HCT116 (cell line): ENCODE results near the gene ZNF777. TPM values are rescaled to one million over a fixed set of nuclear protein-coding genes. Genes with fewer than 3 reads are reported as not detected.

Source experiments
- ATAC-seq: fragments of 200-7000 bp; cut with Tn5 transposase; 2 replicates; pipeline ENCODE4 v1.9.1; 2020; ENCODE audit warnings: mild to moderate bottlenecking, moderate library complexity
- BruUV-seq: library from RNA; stranded (reverse); fragments of 400-500 nt; replicated peaks from 2 replicates; lab custom pipeline; 2021; lab: Mats Ljungman, UMichigan
- CTCF ChIA-PET: fragments of 300-600 bp; sonication (Branson Sonifier 250); formaldehyde crosslinking; loops from one replicate; lab custom pipeline; 2021; ENCODE audit warnings: antibody characterized with exemption; lab: Charles Lee
- POLR2A ChIA-PET: fragments of 300-600, 350-600 bp; sonication (Branson Sonifier 250); formaldehyde crosslinking; loops from one replicate; lab custom pipeline; 2021; ENCODE audit warnings: antibody characterized with exemption; lab: Charles Lee
- RAD21 ChIA-PET, 2 experiments: fragments of 300-600 bp; sonication (Branson Sonifier 250); formaldehyde crosslinking; loops; one replicate each; lab custom pipeline; 2023; ENCODE audit warnings: low total read pairs in 2 of 2; ENCODE audit not compliant: uncharacterized antibody in 2 of 2, unreplicated experiment in 2 of 2, low non-redundant PET in 1 of 2; lab: Charles Lee
- DNase-seq: peaks from one replicate; pipeline ENCODE4 v3.0.0-alpha.2; 2010; ENCODE audit warnings: low read depth, low spot score
- H2AFZ ChIP-seq: fragments of 200-600 bp; shearing (Covaris generic), sonication (generic); 2 replicates; pipeline ENCODE4 v1.6.1; 2017; ENCODE audit warnings: low read depth, mixed run types, mixed read lengths, antibody characterized with exemption, low read length; ENCODE audit not compliant: poor library complexity, severe bottlenecking
- H3K27ac ChIP-seq: 2 replicates; pipeline ENCODE4 v1.5.1; 2012; ENCODE audit warnings: low read depth, low read length
- H3K27me3 ChIP-seq: fragments of 200-600 bp; sonication (generic); 2 replicates; pipeline ENCODE4 v1.6.1; 2016; ENCODE audit warnings: mixed run types, low read length, mixed read lengths; ENCODE audit not compliant: insufficient read depth
- H3K36me3 ChIP-seq, 2 experiments: fragments of 200-500 bp in 1 of 2; fragments of 200-600 bp in 1 of 2; sonication (Bioruptor generic) in 1 of 2; sonication (generic) in 1 of 2; 2 replicates each; pipeline versions ENCODE4 v1.5.1 to v1.6.1; 2014 to 2016; ENCODE audit warnings: low read length in 2 of 2, inconsistent platforms in 1 of 2, mixed read lengths in 1 of 2, mixed run types in 1 of 2; ENCODE audit not compliant: insufficient read depth in 2 of 2, control insufficient read depth in 1 of 2
- H3K4me1 ChIP-seq, 2 experiments: fragments of 200-600 bp in 1 of 2; sonication (generic) in 1 of 2; 2 replicates each; pipeline versions ENCODE4 v1.5.1 to v1.6.1; 2012 to 2017; ENCODE audit warnings: low read length in 2 of 2, inconsistent platforms in 1 of 2, mild to moderate bottlenecking in 1 of 2, mixed read lengths in 1 of 2, mixed run types in 1 of 2, moderate library complexity in 1 of 2; ENCODE audit not compliant: insufficient read depth in 2 of 2, control insufficient read depth in 1 of 2
- H3K4me2 ChIP-seq: fragments of 200-600 bp; sonication (generic); 2 replicates; pipeline ENCODE4 v1.6.1; 2017; ENCODE audit warnings: mixed run types, low read length, mixed read lengths
- H3K4me3 ChIP-seq, 2 experiments: fragments of 200-600 bp in 1 of 2; sonication (generic) in 1 of 2; replicated peaks in 1 of 2; 2 replicates each; pipeline ENCODE4 v1.5.1; 2011 to 2016; ENCODE audit warnings: low read length in 2 of 2, control low read depth in 1 of 2, low read depth in 1 of 2, mild to moderate bottlenecking in 1 of 2, mixed read lengths in 1 of 2, mixed run types in 1 of 2
- H3K79me2 ChIP-seq: fragments of 200-600 bp; sonication (generic); 2 replicates; pipeline ENCODE4 v1.6.1; 2017; ENCODE audit warnings: mild to moderate bottlenecking, mixed run types, low read length, moderate library complexity, mixed read lengths; ENCODE audit not compliant: insufficient read depth
- H3K9ac ChIP-seq: fragments of 200-600 bp; sonication (generic); 2 replicates; pipeline ENCODE4 v1.6.1; 2016; ENCODE audit warnings: low read length, mixed read lengths
- H3K9me2 ChIP-seq: fragments of 200-600 bp; sonication (generic), shearing (Covaris generic); 2 replicates; pipeline ENCODE4 v1.6.1; 2017; ENCODE audit warnings: mixed run types, mild to moderate bottlenecking, moderate library complexity; ENCODE audit not compliant: insufficient read depth
- H3K9me3 ChIP-seq, 2 experiments: fragments of 200-500 bp in 1 of 2; fragments of 200-600 bp in 1 of 2; sonication (Bioruptor generic) in 1 of 2; sonication (generic) in 1 of 2; 2 replicates each; pipeline ENCODE4 v1.6.1; 2014 to 2017; ENCODE audit warnings: low read length in 2 of 2, mixed read lengths in 2 of 2, inconsistent platforms in 1 of 2, low read depth in 1 of 2, mild to moderate bottlenecking in 1 of 2, mixed run types in 1 of 2, moderate library complexity in 1 of 2; ENCODE audit not compliant: control insufficient read depth in 1 of 2, insufficient read depth in 1 of 2
- H4K20me1 ChIP-seq: fragments of 200-600 bp; sonication (generic), shearing (Covaris generic); 2 replicates; pipeline ENCODE4 v1.6.1; 2017; ENCODE audit warnings: mixed run types, mild to moderate bottlenecking, moderate library complexity; ENCODE audit not compliant: insufficient read depth
- CBX3 ChIP-seq: IDR thresholded peaks from 2 replicates; pipeline ENCODE4 v1.6.1; 2012; ENCODE audit warnings: low read depth
- CEBPB ChIP-seq: IDR thresholded peaks from 2 replicates; pipeline ENCODE4 v1.6.1; 2012; ENCODE audit warnings: low read depth
- CTCF ChIP-seq, 3 experiments: fragments of 200-600 bp in 1 of 3; sonication (generic) in 1 of 3; IDR thresholded peaks in 2 of 3; conservative IDR thresholded peaks in 1 of 3; 2 replicates each; pipeline ENCODE4 v1.5.1; 2012 to 2017; ENCODE audit warnings: low read depth in 2 of 3, low read length in 2 of 3, antibody characterized with exemption in 1 of 3, borderline replicate concordance in 1 of 3, control low read depth in 1 of 3, mild to moderate bottlenecking in 1 of 3, mixed read lengths in 1 of 3, mixed run types in 1 of 3, moderate library complexity in 1 of 3; ENCODE audit not compliant: insufficient read depth in 1 of 3
- EGR1 ChIP-seq: IDR thresholded peaks from 2 replicates; pipeline ENCODE4 v1.6.1; 2012; ENCODE audit warnings: low read depth
- ELF1 ChIP-seq: IDR thresholded peaks from 2 replicates; pipeline ENCODE4 v1.6.1; 2012; ENCODE audit warnings: low read depth, borderline replicate concordance
- EZH2 ChIP-seq: fragments of 200-600 bp; sonication (generic); IDR thresholded peaks from 2 replicates; pipeline ENCODE4 v1.6.1; 2017; ENCODE audit warnings: antibody characterized with exemption, mixed run types
- EZH2phosphoT487 ChIP-seq: fragments of 200-600 bp; IDR thresholded peaks from 2 replicates; pipeline ENCODE4 v1.6.1; 2018; ENCODE audit warnings: antibody characterized with exemption, borderline replicate concordance
- FOSL1 ChIP-seq: IDR thresholded peaks from 2 replicates; pipeline ENCODE4 v1.6.1; 2012; ENCODE audit warnings: low read depth
- POLR2A ChIP-seq: IDR thresholded peaks from 2 replicates; pipeline ENCODE4 v1.7.0; 2011; ENCODE audit warnings: borderline replicate concordance; ENCODE audit not compliant: insufficient read depth, insufficient read length; ENCODE audit errors: extremely low read depth
- RAD21 ChIP-seq: IDR thresholded peaks from 2 replicates; pipeline ENCODE4 v1.6.1; 2012; ENCODE audit warnings: low read depth, mild to moderate bottlenecking
- SIN3A ChIP-seq: IDR thresholded peaks from 2 replicates; pipeline ENCODE4 v1.6.1; 2012; ENCODE audit warnings: low read depth
- SP1 ChIP-seq: IDR thresholded peaks from 2 replicates; pipeline ENCODE4 v1.6.1; 2012; ENCODE audit warnings: low read depth
- SRF ChIP-seq: IDR thresholded peaks from 2 replicates; pipeline ENCODE4 v1.6.1; 2012; ENCODE audit warnings: low read depth
- TCF7L2 ChIP-seq: IDR thresholded peaks from 2 replicates; pipeline ENCODE4 v1.7.0; 2011; ENCODE audit warnings: borderline replicate concordance, inconsistent platforms; ENCODE audit not compliant: insufficient read depth, insufficient read length; ENCODE audit errors: extremely low read depth
- YY1 ChIP-seq: IDR thresholded peaks from 2 replicates; pipeline ENCODE4 v1.6.1; 2011; ENCODE audit warnings: low read length, low read depth, moderate library complexity, mild to moderate bottlenecking; ENCODE audit not compliant: insufficient replicate concordance; ENCODE audit errors: extremely low read depth
- ZBTB33 ChIP-seq: IDR thresholded peaks from 2 replicates; pipeline ENCODE4 v1.6.1; 2011; ENCODE audit warnings: mild to moderate bottlenecking, low read length, moderate library complexity; ENCODE audit not compliant: insufficient replicate concordance; ENCODE audit errors: extremely low read depth
- ZNF274 ChIP-seq: fragments of 200-500 bp; sonication (Bioruptor generic); IDR thresholded peaks from 2 replicates; pipeline ENCODE4 v1.6.1; 2014; ENCODE audit warnings: mild to moderate bottlenecking, low read depth, low read length, inconsistent platforms
- intact Hi-C: fragments of 100-400 bp; cut with micrococcal nuclease; formaldehyde crosslinking; loops from 2 replicates; pipeline ENCODE4 v1.10.0; 2022
- total RNA-seq: library from RNA; stranded (reverse); gene quantifications from one replicate; pipeline ENCODE4 v1.2.1, GENCODE V29; 2021; ENCODE audit not compliant: unreplicated experiment

The ZNF777 gene
- total RNA-seq, 1 experiment from 2014 or later = 15.6 TPM

GRCh38 chr7:149440222-149440621 lies 20.6 kb downstream of the ZNF777 start (continued):
- no peak for TF ChIP-seq ZNF274
- TF ChIP-seq EZH2phosphoT487 = no peak
- TF ChIP-seq, all 23 proteins: peak for 0

- H3K9me3 ChIP-seq = no peaks in the 10 kb centered on the region
- no peaks in the 10 kb centered on the region for H3K27me3 ChIP-seq
- no peak for TF ChIP-seq CBX3
- no peak for TF ChIP-seq TCF7L2
- no peak for TF ChIP-seq SRF
- TF ChIP-seq FOSL1 = no peak
- no peak for TF ChIP-seq EZH2
- TF ChIP-seq SIN3A = no peak
- no peaks in the 10 kb centered on the region for H3K9me2 ChIP-seq
- no peaks in the 10 kb centered on the region for H4K20me1 ChIP-seq
- H3K9ac ChIP-seq = no peak overlapping the region
- peaks cover 6 to 9% of the 10 kb centered on the region in 2 experiments; a peak in 2 of 4 replicates for H3K36me3 ChIP-seq
- no peak overlapping the region for H2AFZ ChIP-seq
- no peaks in the 10 kb centered on the region for H3K79me2 ChIP-seq
- no peak for ATAC-seq
- BruUV-seq = no TSS peak
- DNase-seq = no peak
- intact Hi-C loops = no loop called here
- ChIA-PET CTCF (no interaction called here), RAD21 (no interaction called here), POLR2A (no interaction called here)
- no peak overlapping the region for H3K4me3 ChIP-seq
- H3K4me2 ChIP-seq = no peak overlapping the region
- H3K4me1 ChIP-seq = no peaks in the 10 kb centered on the region
- no peak overlapping the region for H3K27ac ChIP-seq
These were observed 24.5 kb downstream of the ZNF777 start for GRCh38 chr7:149436358-149436757.

- no peaks in the 10 kb centered on the region for H4K20me1 ChIP-seq
- H3K36me3 ChIP-seq = peaks cover 6 to 9% of the 10 kb centered on the region in 2 experiments; a peak in 3 of 4 replicates
- no peaks in the 10 kb centered on the region for H3K9me3 ChIP-seq
- no peaks in the 10 kb centered on the region for H3K27me3 ChIP-seq
- BruUV-seq = no TSS peak
- no peak overlapping the region for H2AFZ ChIP-seq
- H3K4me1 ChIP-seq = no peaks in the 10 kb centered on the region
- ChIA-PET CTCF (no interaction called here), RAD21 (no interaction called here), POLR2A (no interaction called here)
- no peak overlapping the region for H3K4me3 ChIP-seq
- no peaks in the 10 kb centered on the region for H3K79me2 ChIP-seq
- DNase-seq (no peak), ATAC-seq (no peak)
- H3K4me2 ChIP-seq = no peak overlapping the region
- no peak overlapping the region for H3K27ac ChIP-seq
- no peaks in the 10 kb centered on the region for H3K9me2 ChIP-seq
- H3K9ac ChIP-seq = no peak overlapping the region
- intact Hi-C loops = no loop called here
- TF ChIP-seq EGR1 (no peak), TCF7L2 (no peak), RAD21 (no peak), CTCF (IDR thresholded peaks at IDR 0.05 in 2 of 3, conservative IDR thresholded peaks at IDR 0.05 in 1 of 3; ENCODE audit: borderline replicate concordance in 1 of 3, insufficient read depth in 1 of 3, low read depth in 2 of 3, low read length in 2 of 3) (no peak), ZNF274 (no peak), CBX3 (no peak), POLR2A (no peak), YY1 (no peak), CEBPB (no peak), EZH2 (no peak), ELF1 (no peak), SP1 (no peak), FOSL1 (no peak), ZBTB33 (no peak)
These were observed 27.7 kb downstream of the ZNF777 start for GRCh38 chr7:149433124-149433523.
